Measurements from ENCODE around the gene KCTD12.

KCTD12 gene

DNA sequence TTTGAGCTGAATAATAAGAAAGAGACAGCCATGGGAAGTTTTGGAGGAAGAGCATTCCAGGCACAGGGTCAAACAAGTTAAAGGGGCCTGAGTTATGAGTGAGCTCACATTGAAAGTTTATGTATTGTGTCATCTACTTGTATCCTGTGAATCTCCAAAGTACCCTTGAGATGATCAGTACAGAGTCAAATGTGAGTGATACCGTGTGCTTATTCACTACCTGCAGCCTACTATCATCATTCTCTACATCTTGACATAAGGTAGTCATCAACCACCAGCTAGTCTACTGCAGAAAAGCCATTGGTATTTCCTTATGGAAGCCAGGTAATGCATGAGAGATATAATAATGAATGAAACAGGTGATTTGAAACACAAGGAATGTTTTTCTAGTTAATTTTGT is 3.0 kb upstream of the KCTD12 start:
- H3K9me2 ChIP-seq (ENCODE audit: low read depth, low read length) = no peaks in the 10 kb centered on the region
- H4K20me1 ChIP-seq (ENCODE audit: insufficient read depth, low read length) = no peaks in the 10 kb centered on the region
- peaks cover 23% of the 10 kb centered on the region for H3K4me1 ChIP-seq (ENCODE audit: insufficient read depth, low read length, severe bottlenecking)
- no peak overlapping the region for H3K4me3 ChIP-seq (ENCODE audit: low read depth, low read length, poor library complexity, severe bottlenecking)
- no peak overlapping the region for H3K4me2 ChIP-seq (ENCODE audit: low read length)
- peaks cover 2% of the 10 kb centered on the region for H3K27me3 ChIP-seq (ENCODE audit: insufficient read depth, low read length)
- no peak overlapping the region for H3K9ac ChIP-seq (ENCODE audit: low read length)
- H3K9me3 ChIP-seq (ENCODE audit: low read length) = no peaks in the 10 kb centered on the region
- H3K27ac ChIP-seq (ENCODE audit: low read depth, low read length, poor library complexity, severe bottlenecking) = no peak overlapping the region
- H3K79me2 ChIP-seq (ENCODE audit: insufficient read depth, low read length) = no peaks in the 10 kb centered on the region
- no peaks in the 10 kb centered on the region for H3F3A ChIP-seq (ENCODE audit: insufficient read depth, low read length)
- no peaks in the 10 kb centered on the region for H3K36me3 ChIP-seq (ENCODE audit: insufficient read depth, low read length)
- no peak for TF ChIP-seq EZH2 (IDR thresholded peaks at IDR 0.05; ENCODE audit: borderline replicate concordance, low read length)
- TF ChIP-seq, protein P1, sequence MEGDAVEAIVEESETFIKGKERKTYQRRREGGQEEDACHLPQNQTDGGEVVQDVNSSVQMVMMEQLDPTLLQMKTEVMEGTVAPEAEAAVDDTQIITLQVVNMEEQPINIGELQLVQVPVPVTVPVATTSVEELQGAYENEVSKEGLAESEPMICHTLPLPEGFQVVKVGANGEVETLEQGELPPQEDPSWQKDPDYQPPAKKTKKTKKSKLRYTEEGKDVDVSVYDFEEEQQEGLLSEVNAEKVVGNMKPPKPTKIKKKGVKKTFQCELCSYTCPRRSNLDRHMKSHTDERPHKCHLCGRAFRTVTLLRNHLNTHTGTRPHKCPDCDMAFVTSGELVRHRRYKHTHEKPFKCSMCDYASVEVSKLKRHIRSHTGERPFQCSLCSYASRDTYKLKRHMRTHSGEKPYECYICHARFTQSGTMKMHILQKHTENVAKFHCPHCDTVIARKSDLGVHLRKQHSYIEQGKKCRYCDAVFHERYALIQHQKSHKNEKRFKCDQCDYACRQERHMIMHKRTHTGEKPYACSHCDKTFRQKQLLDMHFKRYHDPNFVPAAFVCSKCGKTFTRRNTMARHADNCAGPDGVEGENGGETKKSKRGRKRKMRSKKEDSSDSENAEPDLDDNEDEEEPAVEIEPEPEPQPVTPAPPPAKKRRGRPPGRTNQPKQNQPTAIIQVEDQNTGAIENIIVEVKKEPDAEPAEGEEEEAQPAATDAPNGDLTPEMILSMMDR (IDR thresholded peaks at IDR 0.05; ENCODE audit: low read length) = no peak
- no peak overlapping the region for H2AFZ ChIP-seq (ENCODE audit: low read length)

DNA sequence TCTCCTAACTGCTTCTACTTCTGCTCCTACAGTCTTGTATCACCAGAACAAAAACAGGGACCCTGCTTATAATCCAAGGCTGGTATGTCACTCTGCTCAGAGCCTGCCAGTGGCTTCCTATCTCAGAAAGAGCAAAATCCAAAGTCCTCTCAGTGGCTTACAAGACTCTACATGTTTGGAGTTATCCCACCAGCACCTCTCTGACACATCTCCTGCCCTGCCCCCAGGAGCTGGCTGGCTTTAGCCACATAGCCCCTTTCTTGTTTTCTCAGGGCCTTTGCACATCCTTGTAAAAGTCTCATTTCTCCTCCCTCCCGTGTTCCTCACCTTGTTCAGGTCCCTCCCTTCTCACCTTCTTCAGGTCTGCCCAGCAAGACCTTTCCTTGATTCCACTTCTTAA is 2.2 kb upstream of the KCTD12 start:
- Histone ChIP-seq H3K27me3 (ENCODE audit: insufficient read depth, low read length) (peaks cover 4% of the 10 kb centered on the region), H3K4me1 (ENCODE audit: insufficient read depth, low read length, severe bottlenecking) (peaks cover 23% of the 10 kb centered on the region), H3K9me2 (ENCODE audit: low read depth, low read length) (no peaks in the 10 kb centered on the region), H3K9me3 (ENCODE audit: low read length) (no peaks in the 10 kb centered on the region), H4K20me1 (ENCODE audit: insufficient read depth, low read length) (no peaks in the 10 kb centered on the region), H3K4me2 (ENCODE audit: low read length) (no peak overlapping the region), H2AFZ (ENCODE audit: low read length) (no peak overlapping the region), H3K4me3 (ENCODE audit: low read depth, low read length, poor library complexity, severe bottlenecking) (no peak overlapping the region), H3F3A (ENCODE audit: insufficient read depth, low read length) (no peaks in the 10 kb centered on the region), H3K9ac (ENCODE audit: low read length) (no peak overlapping the region), H3K79me2 (ENCODE audit: insufficient read depth, low read length) (no peaks in the 10 kb centered on the region), H3K27ac (ENCODE audit: low read depth, low read length, poor library complexity, severe bottlenecking) (no peak overlapping the region), H3K36me3 (ENCODE audit: insufficient read depth, low read length) (no peaks in the 10 kb centered on the region)
- TF ChIP-seq, protein P1 (IDR thresholded peaks at IDR 0.05; ENCODE audit: low read length) = no peak
- no peak for TF ChIP-seq EZH2 (IDR thresholded peaks at IDR 0.05; ENCODE audit: borderline replicate concordance, low read length)

DNA sequence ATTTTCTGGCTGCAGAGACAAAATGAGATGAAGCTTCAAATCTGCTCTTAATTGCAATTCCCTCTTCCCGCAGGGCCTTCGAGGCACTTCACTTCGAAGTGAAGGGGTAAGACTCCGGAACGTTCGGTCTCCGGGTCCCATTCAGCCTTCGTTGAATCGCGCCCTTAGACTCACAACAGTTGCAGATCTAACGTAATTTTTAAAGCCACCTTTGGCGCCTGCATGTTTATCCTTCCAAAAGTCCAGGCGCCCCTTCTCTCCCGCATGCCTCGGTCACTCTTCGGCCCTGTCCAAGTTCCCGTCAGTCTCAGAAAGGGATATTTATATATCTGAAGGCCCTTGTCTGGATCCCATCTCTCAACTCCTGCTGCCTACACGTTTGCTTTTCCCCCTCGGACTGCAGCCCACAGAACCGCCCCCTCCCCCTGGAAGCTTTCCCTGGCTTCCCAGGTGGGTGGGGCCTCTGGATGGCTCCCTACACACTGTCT is 915 bp upstream of the KCTD12 start:
- Histone ChIP-seq H3K4me3 (ENCODE audit: low read depth, low read length, poor library complexity, severe bottlenecking) (peak overlapping the region; percentile 77), H3K27ac (ENCODE audit: low read depth, low read length, poor library complexity, severe bottlenecking) (no peak overlapping the region)

More for the DNA sequence above, 915 bp upstream of the KCTD12 start:
- peaks cover 4% of the 10 kb centered on the region; the same call in 1 of the 2 replicates for H3K27me3 ChIP-seq (ENCODE audit: insufficient read depth, low read length)
- no peaks in the 10 kb centered on the region for H3K9me3 ChIP-seq (ENCODE audit: low read length)
- H3K4me1 ChIP-seq (ENCODE audit: insufficient read depth, low read length, severe bottlenecking) = peaks cover 23% of the 10 kb centered on the region
- no peaks in the 10 kb centered on the region for H3F3A ChIP-seq (ENCODE audit: insufficient read depth, low read length)
- H3K9me2 ChIP-seq (ENCODE audit: low read depth, low read length) = no peaks in the 10 kb centered on the region
- no peaks in the 10 kb centered on the region for H3K79me2 ChIP-seq (ENCODE audit: insufficient read depth, low read length)
- TF ChIP-seq, protein P1 (IDR thresholded peaks at IDR 0.05; ENCODE audit: low read length) = no peak
- no peak for TF ChIP-seq EZH2 (IDR thresholded peaks at IDR 0.05; ENCODE audit: borderline replicate concordance, low read length)
- no peaks in the 10 kb centered on the region for H4K20me1 ChIP-seq (ENCODE audit: insufficient read depth, low read length)
- peak overlapping the region; percentile 98 for H3K4me2 ChIP-seq (ENCODE audit: low read length)
- no peak overlapping the region; the same call in 1 of the 2 replicates for H3K9ac ChIP-seq (ENCODE audit: low read length)
- no peak overlapping the region for H2AFZ ChIP-seq (ENCODE audit: low read length)
- no peaks in the 10 kb centered on the region for H3K36me3 ChIP-seq (ENCODE audit: insufficient read depth, low read length)

Data from OCI-LY1 (cell line).